Measurements from ENCODE around the gene SCAF4. TPM values are rescaled to one million over a fixed set of nuclear protein-coding genes. Genes with fewer than 3 reads are reported as not detected.

SCAF4 gene
- total and polyA plus RNA-seq, 2 donors (not counting 1 experiment from before 2014, with no cell fraction given): 42.3 to 110 TPM

DNA sequence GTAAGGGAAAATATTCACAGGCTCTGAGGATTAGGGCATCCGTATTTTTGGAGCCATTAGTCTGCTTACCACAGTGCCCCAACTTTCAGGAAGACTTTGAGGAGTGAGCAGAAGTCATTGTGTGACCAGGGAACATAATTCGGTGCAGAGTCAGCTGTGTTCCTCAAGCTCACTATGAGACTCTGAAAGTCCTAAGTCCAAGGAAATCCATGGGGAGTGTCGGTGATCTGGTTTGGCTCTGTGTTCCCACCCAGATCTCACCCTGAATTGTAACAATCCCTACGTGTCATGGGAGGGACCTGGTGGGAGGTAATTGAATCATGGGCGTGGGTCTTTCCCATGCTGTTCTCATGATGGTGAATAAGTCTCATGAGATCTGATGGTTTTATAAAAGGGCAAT is 45.9 kb upstream of the SCAF4 start:
- Mint-ChIP-seq H3K27me3 (no peaks in the 10 kb centered on the region), H3K27ac (no peak overlapping the region), H3K4me1 (peaks cover 30% of the 10 kb centered on the region), H3K4me3 (no peak overlapping the region), H3K9me3 (ENCODE audit: insufficient read depth) (no peaks in the 10 kb centered on the region)
- Histone ChIP-seq H3K27ac (ENCODE audit: low read length in 2 of 2) (no peak overlapping the region), H3K4me3 (ENCODE audit: control extremely low read depth in 1 of 5, extremely low read depth in 1 of 5, insufficient read depth in 1 of 5, low read depth in 2 of 5, low read length in 4 of 5) (no peak overlapping the region), H3K9me3 (ENCODE audit: control extremely low read depth in 1 of 3, control insufficient read depth in 2 of 3, insufficient read depth in 1 of 3, low read length in 2 of 3) (peaks cover 0 to 3% (median 0%) of the 10 kb centered on the region in 3 donors), H3K79me2 (ENCODE audit: control insufficient read depth, insufficient read depth, low read length) (peaks cover 11% of the 10 kb centered on the region), H2AFZ (ENCODE audit: insufficient read depth, low read depth, low read length, poor library complexity, severe bottlenecking) (no peak overlapping the region), H3K4me1 (ENCODE audit: control insufficient read depth in 2 of 2, insufficient read depth in 2 of 2, low read length in 2 of 2) (peaks cover 22 to 28% of the 10 kb centered on the region in 2 donors), H3K27me3 (replicated peaks in 1 of 4; ENCODE audit: control extremely low read depth in 1 of 4, control insufficient read depth in 3 of 4, insufficient read depth in 4 of 4, low read length in 3 of 4) (no peaks in the 10 kb centered on the region), H3K4me2 (replicated peaks; ENCODE audit: low read depth, low read length, poor library complexity, severe bottlenecking) (no peak overlapping the region), H3K9ac (ENCODE audit: low read length) (no peak overlapping the region), H3K36me3 (replicated peaks in 1 of 2; ENCODE audit: control extremely low read depth in 1 of 2, control insufficient read depth in 1 of 2, extremely low read depth in 1 of 2, insufficient read depth in 2 of 2, low read length in 1 of 2) (no peaks in the 10 kb centered on the region), H4K20me1 (ENCODE audit: control insufficient read depth, insufficient read depth, low read length, poor library complexity, severe bottlenecking) (no peaks in the 10 kb centered on the region)
- 88% methylated on average over 1 of the region's 5 CpGs for WGBS (ENCODE audit: insufficient coverage)
- POLR2A ChIA-PET: no interaction called here
- DNase-seq: no peak
- no peak for TF ChIP-seq EZH2 (IDR thresholded peaks at IDR 0.05; ENCODE audit: borderline replicate concordance, insufficient read depth, low read depth, low read length, poor library complexity, severe bottlenecking)
- no peak for ATAC-seq (ENCODE audit: low read depth)
- intact Hi-C loops (cut with micrococcal nuclease): loop anchor here (10.0 kb wide), 1 partner anchor 617 kb away; the partner anchor contains the start of gene URB1
- CTCF ChIA-PET: no interaction called here

GRCh38 chr21:31774031-31774430 is 42.1 kb upstream of the SCAF4 start:
- peak overlapping the region; percentile 4 for H2AFZ ChIP-seq (ENCODE audit: insufficient read depth, low read depth, low read length, poor library complexity, severe bottlenecking)
- DNase-seq (no peak), ATAC-seq (ENCODE audit: low read depth) (no peak)
- H3K9me3 ChIP-seq (ENCODE audit: control extremely low read depth in 1 of 3, control insufficient read depth in 2 of 3, insufficient read depth in 1 of 3, low read length in 2 of 3): peaks cover 0 to 3% (median 0%) of the 10 kb centered on the region in 3 donors
- WGBS (ENCODE audit: insufficient coverage): no CpG with 5 or more reads among the region's 1 CpG
- CTCF ChIA-PET: interaction anchor here (1.6 to 2.0 kb wide), 2 partner anchors 12 to 827 kb away, joined by 4 to 12 read pairs; no protein-coding TSS in a partner anchor
- no peak overlapping the region for H3K9ac ChIP-seq (ENCODE audit: low read length)
- peak overlapping the region in 1 of 5 experiments; percentile 22 for H3K4me3 ChIP-seq (ENCODE audit: control extremely low read depth in 1 of 5, extremely low read depth in 1 of 5, insufficient read depth in 1 of 5, low read depth in 2 of 5, low read length in 4 of 5)
- H3K27me3 ChIP-seq (replicated peaks in 1 of 4; ENCODE audit: control extremely low read depth in 1 of 4, control insufficient read depth in 3 of 4, insufficient read depth in 4 of 4, low read length in 3 of 4): no peaks in the 10 kb centered on the region
- H3K27ac ChIP-seq (ENCODE audit: low read length in 2 of 2): peak overlapping the region; percentile 94 to 96
- intact Hi-C loops (cut with micrococcal nuclease): loop anchor here (5.0 to 10.0 kb wide), 3 partner anchors 621 to 938 kb away; partner anchors contain the start of genes CFAP298 and URB1
- H3K4me2 ChIP-seq (replicated peaks; ENCODE audit: low read depth, low read length, poor library complexity, severe bottlenecking): peak overlapping the region; percentile 43
- Mint-ChIP-seq H3K27me3 (no peaks in the 10 kb centered on the region), H3K27ac (peak overlapping the region; percentile 73), H3K4me1 (peaks cover 50% of the 10 kb centered on the region), H3K4me3 (no peak overlapping the region), H3K9me3 (ENCODE audit: insufficient read depth) (no peaks in the 10 kb centered on the region)
- H4K20me1 ChIP-seq (ENCODE audit: control insufficient read depth, insufficient read depth, low read length, poor library complexity, severe bottlenecking): no peaks in the 10 kb centered on the region
- POLR2A ChIA-PET: interaction anchor here (0.6 to 3.6 kb wide), 2 partner anchors 12 to 43 kb away, joined by 7 to 25 read pairs; partner anchors contain the start of gene SCAF4
- no peak for TF ChIP-seq EZH2 (IDR thresholded peaks at IDR 0.05; ENCODE audit: borderline replicate concordance, insufficient read depth, low read depth, low read length, poor library complexity, severe bottlenecking)
- no peak for TF ChIP-seq CTCF (IDR thresholded peaks at IDR 0.05)
- H3K79me2 ChIP-seq (ENCODE audit: control insufficient read depth, insufficient read depth, low read length): peaks cover 11% of the 10 kb centered on the region
- H3K4me1 ChIP-seq (ENCODE audit: control insufficient read depth in 2 of 2, insufficient read depth in 2 of 2, low read length in 2 of 2): peaks cover 51 to 53% of the 10 kb centered on the region in 2 donors
- H3K36me3 ChIP-seq (replicated peaks in 1 of 2; ENCODE audit: control extremely low read depth in 1 of 2, control insufficient read depth in 1 of 2, extremely low read depth in 1 of 2, insufficient read depth in 2 of 2, low read length in 1 of 2): no peaks in the 10 kb centered on the region
